Measurements from ENCODE around the gene USP32. TPM values are rescaled to one million over a fixed set of nuclear protein-coding genes. Genes with fewer than 3 reads are reported as not detected.

The USP32 gene
- total RNA-seq, 1 experiment from 2014 or later, result 32.3 TPM

GRCh38 chr17:60146206-60146605, 245.7 kb downstream of the USP32 start:
- BruUV-seq (replicated peaks), result no TSS peak
- Histone ChIP-seq H4K20me1 (ENCODE audit: insufficient read depth) (no peaks in the 10 kb centered on the region), H3K4me1 (replicated peaks; ENCODE audit: insufficient read depth) (peaks cover 10% of the 10 kb centered on the region), H2AFZ (no peak overlapping the region), H3K4me2 (no peak overlapping the region), H3K27me3 (ENCODE audit: insufficient read depth, low read depth) (no peaks in the 10 kb centered on the region), H3K79me2 (ENCODE audit: low read depth) (no peaks in the 10 kb centered on the region), H3K9me3 (ENCODE audit: insufficient read depth, low read depth) (no peaks in the 10 kb centered on the region), H3K4me3 (no peak overlapping the region), H3K27ac (no peak overlapping the region), H3F3A (ENCODE audit: insufficient read depth, low read depth) (peaks cover 4% of the 10 kb centered on the region; the same call in 1 of the 2 replicates), H3K36me3 (ENCODE audit: low read depth) (no peaks in the 10 kb centered on the region), H3K9me2 (ENCODE audit: insufficient read depth) (no peaks in the 10 kb centered on the region)
- TF ChIP-seq CTCF (conservative IDR thresholded peaks at IDR 0.05) (no peak), EZH2 (IDR thresholded peaks at IDR 0.05; ENCODE audit: low read depth) (no peak)
- CTCF ChIA-PET, result no interaction called here
- POLR2A ChIA-PET (ENCODE audit: unreplicated experiment), result no interaction called here
- intact Hi-C loops (cut with micrococcal nuclease; ENCODE audit: unreplicated experiment), result no loop called here
- no peak for DNase-seq

GRCh38 chr17:60145006-60145935, 246.7 kb downstream of the USP32 start:
- Histone ChIP-seq H2AFZ (no peak overlapping the region), H3K9me2 (ENCODE audit: insufficient read depth) (no peaks in the 10 kb centered on the region), H3K27me3 (ENCODE audit: insufficient read depth, low read depth) (no peaks in the 10 kb centered on the region), H3K27ac (no peak overlapping the region), H3K4me2 (no peak overlapping the region), H3K36me3 (ENCODE audit: low read depth) (no peaks in the 10 kb centered on the region), H3F3A (ENCODE audit: insufficient read depth, low read depth) (peaks cover 4% of the 10 kb centered on the region; the same call in 1 of the 2 replicates), H3K4me1 (replicated peaks; ENCODE audit: insufficient read depth) (peaks cover 10% of the 10 kb centered on the region), H3K9me3 (ENCODE audit: insufficient read depth, low read depth) (no peaks in the 10 kb centered on the region), H3K4me3 (no peak overlapping the region), H4K20me1 (ENCODE audit: insufficient read depth) (no peaks in the 10 kb centered on the region), H3K79me2 (ENCODE audit: low read depth) (no peaks in the 10 kb centered on the region)
- BruUV-seq (replicated peaks), result no TSS peak
- no peak for DNase-seq
- ChIA-PET CTCF (interaction anchor here (0.7 kb wide), 1 partner anchor 446 kb away, joined by 3 read pairs; no protein-coding TSS in a partner anchor), POLR2A (ENCODE audit: unreplicated experiment) (no interaction called here)
- intact Hi-C loops (cut with micrococcal nuclease; ENCODE audit: unreplicated experiment), result no loop called here
- no peak for TF ChIP-seq EZH2 (IDR thresholded peaks at IDR 0.05; ENCODE audit: low read depth)
- no peak for TF ChIP-seq CTCF (conservative IDR thresholded peaks at IDR 0.05)

GRCh38 chr17:60142872-60143499, 248.9 kb downstream of the USP32 start:
- H3K27ac ChIP-seq, result no peak overlapping the region
- TF ChIP-seq EZH2 (IDR thresholded peaks at IDR 0.05; ENCODE audit: low read depth) (no peak), CTCF (conservative IDR thresholded peaks at IDR 0.05) (peak; percentile 82)
- no peaks in the 10 kb centered on the region for H3K36me3 ChIP-seq (ENCODE audit: low read depth)
- H3K4me1 ChIP-seq (replicated peaks; ENCODE audit: insufficient read depth), result peaks cover 10% of the 10 kb centered on the region
- H3K27me3 ChIP-seq (ENCODE audit: insufficient read depth, low read depth), result no peaks in the 10 kb centered on the region
- no TSS peak for BruUV-seq (replicated peaks)
- peak; percentile 80 to 84 for DNase-seq
- ChIA-PET CTCF (interaction anchor here (0.7 kb wide), 1 partner anchor 88 kb away, joined by 4 read pairs; no protein-coding TSS in a partner anchor), POLR2A (ENCODE audit: unreplicated experiment) (interaction anchor here (0.6 kb wide), 1 partner anchor 457 kb away, joined by 3 read pairs; the partner anchor contains the start of gene PPM1D)
- H4K20me1 ChIP-seq (ENCODE audit: insufficient read depth), result no peaks in the 10 kb centered on the region
- peak overlapping the region; percentile 44; the same call in 1 of the 2 replicates for H2AFZ ChIP-seq
- peaks cover 4% of the 10 kb centered on the region; the same call in 1 of the 2 replicates for H3F3A ChIP-seq (ENCODE audit: insufficient read depth, low read depth)
- H3K4me3 ChIP-seq, result peak overlapping the region; percentile 49; the same call in 1 of the 2 replicates
- intact Hi-C loops (cut with micrococcal nuclease; ENCODE audit: unreplicated experiment), result loop anchor here (1.0 kb wide), 1 partner anchor 293 kb away; no protein-coding TSS in a partner anchor
- no peaks in the 10 kb centered on the region for H3K9me3 ChIP-seq (ENCODE audit: insufficient read depth, low read depth)
- H3K9me2 ChIP-seq (ENCODE audit: insufficient read depth), result no peaks in the 10 kb centered on the region
- peak overlapping the region; percentile 81 for H3K4me2 ChIP-seq
- no peaks in the 10 kb centered on the region for H3K79me2 ChIP-seq (ENCODE audit: low read depth)
